Activated naive CD8-positive, alpha-beta T cell treated with anti-CD3 and anti-CD28 coated beads for 36 hours (primary cell): Measurements from ENCODE around the gene PLPP7. TPM values are rescaled to one million over a fixed set of nuclear protein-coding genes. Genes with fewer than 3 reads are reported as not detected.
"Not testable (repeated sequence)": the region's sequence is repeated elsewhere in the genome, so short reads cannot be mapped to it uniquely, and the experiment has no call there.

Experiments
- DNase-seq: peaks from one replicate; pipeline ENCODE4 v3.0.0; 2021
- H3K27ac Mint-ChIP-seq: one replicate; pipeline ENCODE4 v1.8.0; 2022; ENCODE audit warnings: mild to moderate bottlenecking, moderate library complexity, mixed read lengths
- H3K27me3 Mint-ChIP-seq: one replicate; pipeline ENCODE4 v1.8.0; 2022; ENCODE audit warnings: mild to moderate bottlenecking, mixed read lengths
- H3K36me3 Mint-ChIP-seq: one replicate; pipeline ENCODE4 v1.8.0; 2021; ENCODE audit warnings: mild to moderate bottlenecking, mixed read lengths
- H3K4me1 Mint-ChIP-seq: one replicate; pipeline ENCODE4 v1.8.0; 2021; ENCODE audit warnings: mixed read lengths
- H3K4me3 Mint-ChIP-seq: one replicate; pipeline ENCODE4 v1.8.0; 2022; ENCODE audit warnings: mild to moderate bottlenecking, moderate library complexity, mixed read lengths
- H3K9me3 Mint-ChIP-seq: one replicate; pipeline ENCODE4 v1.8.0; 2022; ENCODE audit warnings: mixed read lengths
- total RNA-seq, 2 experiments: library from RNA; stranded (reverse); gene quantifications; one replicate each; pipeline ENCODE4 v1.2.3, GENCODE V29; 2021

PLPP7 gene
- total RNA-seq, 2 experiments from 2014 or later, result 0.35 to 0.42 TPM

DNA sequence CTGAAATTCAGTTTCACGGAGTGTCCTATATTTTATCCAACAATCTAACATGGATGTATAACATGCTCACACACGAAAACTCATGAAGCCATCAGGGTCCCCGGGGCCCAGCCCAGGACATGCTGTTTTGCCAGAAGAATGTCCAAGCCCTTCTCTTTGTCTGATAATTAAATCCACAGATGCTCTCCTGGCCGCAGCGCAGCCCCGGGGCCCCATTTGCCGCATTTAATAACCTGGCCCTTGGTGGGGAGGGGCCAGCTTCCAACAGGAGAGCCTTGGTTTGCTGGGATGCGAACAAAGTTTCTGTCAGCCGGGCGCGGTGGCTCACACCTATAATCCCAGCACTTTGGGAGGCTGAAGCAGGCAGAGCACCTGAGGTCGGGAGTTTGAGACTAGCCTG is 30.0 kb downstream of the PLPP7 start:
- no peaks in the 10 kb centered on the region for H3K4me1 Mint-ChIP-seq
- no peak overlapping the region for H3K4me3 Mint-ChIP-seq
- no peak overlapping the region for H3K27ac Mint-ChIP-seq
- H3K9me3 Mint-ChIP-seq, result no peaks in the 10 kb centered on the region
- H3K36me3 Mint-ChIP-seq, result no peaks in the 10 kb centered on the region
- no peaks in the 10 kb centered on the region for H3K27me3 Mint-ChIP-seq
- DNase-seq, result no peak

GRCh38 chr9:131320031-131320685 is 30.6 kb downstream of the PLPP7 start:
- H3K27me3 Mint-ChIP-seq, result no peaks in the 10 kb centered on the region
- no peak overlapping the region for H3K27ac Mint-ChIP-seq
- no peak for DNase-seq

DNA sequence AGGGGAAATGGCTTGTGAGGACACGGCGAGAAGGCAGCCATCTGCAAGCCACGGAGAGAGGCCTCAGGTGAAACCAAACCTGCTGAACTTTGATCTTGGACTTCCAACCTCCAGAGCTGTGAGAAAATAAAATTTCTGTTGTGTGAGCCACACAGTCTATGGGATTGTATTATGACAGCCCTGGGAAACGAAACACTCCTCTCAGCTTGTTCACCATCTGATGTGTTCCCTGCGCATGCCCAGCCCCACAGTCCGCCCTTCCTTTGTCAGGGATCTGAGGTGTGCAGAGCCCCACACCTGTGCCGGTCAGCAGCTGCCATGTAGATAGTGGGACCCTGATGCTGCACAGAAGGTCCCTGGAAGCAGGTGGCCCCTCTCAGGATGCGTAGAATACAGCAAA is 34.1 kb downstream of the PLPP7 start:
- Mint-ChIP-seq H3K27ac (no peak overlapping the region), H3K27me3 (no peaks in the 10 kb centered on the region), H3K36me3 (no peaks in the 10 kb centered on the region), H3K9me3 (no peaks in the 10 kb centered on the region), H3K4me3 (no peak overlapping the region), H3K4me1 (no peaks in the 10 kb centered on the region)
- DNase-seq, result no peak

More at GRCh38 chr9:131320031-131320685, 30.6 kb downstream of the PLPP7 start:
- Mint-ChIP-seq H3K36me3 (no peaks in the 10 kb centered on the region), H3K4me1 (no peaks in the 10 kb centered on the region), H3K4me3 (no peak overlapping the region), H3K9me3 (no peaks in the 10 kb centered on the region)

DNA sequence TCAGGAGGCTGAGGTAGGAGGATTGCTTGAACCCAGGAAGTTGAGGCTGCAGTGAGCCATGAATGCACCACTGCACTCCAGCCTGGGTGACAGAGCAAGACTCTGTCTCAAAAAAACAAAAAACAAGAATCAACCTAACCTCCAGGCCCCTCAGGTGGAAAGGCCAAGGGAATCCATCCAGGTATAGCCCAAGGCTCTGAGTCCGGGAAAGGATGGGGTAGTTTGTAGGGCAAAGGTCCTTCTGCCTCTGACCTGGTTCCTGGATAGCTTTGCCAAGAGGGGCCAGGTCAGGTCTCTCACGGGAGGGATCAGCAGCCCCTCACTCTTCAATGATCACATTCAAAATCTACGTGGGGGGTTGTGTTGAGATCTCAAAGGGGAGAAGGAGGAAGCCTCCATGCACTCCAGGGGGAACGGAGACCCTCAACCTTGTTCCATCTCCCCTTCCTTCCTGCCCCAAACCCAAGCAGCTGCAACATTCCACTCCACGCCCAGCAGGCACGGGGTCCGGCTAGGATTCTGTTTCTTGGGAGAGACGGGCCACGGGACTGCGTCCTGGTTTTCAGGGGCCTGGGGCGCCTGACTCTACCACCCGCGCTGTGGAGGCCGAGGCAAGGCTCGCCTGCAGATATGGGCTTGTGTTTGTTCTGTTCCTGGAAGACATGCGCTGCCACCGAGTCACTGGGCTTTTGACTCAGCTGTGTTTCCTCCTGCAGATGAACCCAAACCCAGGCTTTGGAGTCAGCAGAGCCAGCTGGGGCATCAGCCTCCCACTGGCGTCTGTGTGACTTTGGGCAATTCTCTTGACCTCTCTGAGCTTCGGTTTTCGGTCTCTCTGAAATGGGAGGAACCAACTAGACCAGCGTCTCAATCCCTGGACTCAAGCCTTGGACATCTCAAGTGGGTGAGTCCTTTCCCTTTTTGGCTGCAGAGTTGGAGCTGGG is 35.5 kb downstream of the PLPP7 start:
- Mint-ChIP-seq H3K36me3 (no peaks in the 10 kb centered on the region), H3K4me3 (no peak overlapping the region), H3K27me3 (no peaks in the 10 kb centered on the region), H3K27ac (no peak overlapping the region), H3K4me1 (no peaks in the 10 kb centered on the region), H3K9me3 (no peaks in the 10 kb centered on the region)
- DNase-seq, result no peak

GRCh38 chr9:131329241-131329641 is 39.7 kb downstream of the PLPP7 start:
- Mint-ChIP-seq H3K9me3 (no peaks in the 10 kb centered on the region), H3K27ac (no peak overlapping the region)

DNA sequence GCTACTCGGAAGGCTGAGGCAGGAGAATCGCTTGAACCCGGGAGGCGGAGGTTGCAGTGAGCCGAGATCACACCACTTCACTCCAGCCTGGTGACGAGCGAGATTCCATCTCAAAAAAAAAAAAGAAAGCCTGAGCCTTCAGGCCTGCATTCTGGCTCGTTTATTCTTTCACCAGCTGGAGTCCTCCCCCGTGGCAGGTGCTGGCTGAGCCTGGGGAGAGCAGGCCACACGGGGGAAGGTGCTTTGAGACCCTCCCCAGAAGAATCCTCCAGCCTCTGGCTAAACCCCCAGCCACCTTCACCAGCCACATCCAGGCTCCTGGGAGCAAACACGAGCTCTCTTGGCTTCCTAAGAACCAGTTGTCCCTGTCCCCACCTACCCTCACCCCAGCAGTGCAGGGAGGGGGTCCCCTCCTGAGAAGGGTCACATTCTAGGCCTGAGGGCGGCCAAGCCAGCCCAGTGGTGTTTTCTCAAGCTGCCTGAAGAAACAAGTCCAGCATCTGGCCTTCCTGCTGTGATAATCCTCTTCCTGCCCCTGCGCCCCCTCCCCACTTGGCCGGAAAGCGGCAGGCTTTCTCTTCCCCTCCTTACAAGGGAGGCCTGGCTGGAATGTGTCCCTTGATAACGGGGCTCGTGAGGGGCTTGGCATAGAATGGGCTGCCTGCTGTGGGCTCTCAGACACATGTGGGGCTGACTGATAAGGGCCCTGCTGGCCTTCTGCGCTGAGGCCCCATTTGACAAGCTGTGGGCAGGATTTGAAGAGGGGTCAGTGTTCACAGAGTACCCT is 41.5 kb downstream of the PLPP7 start:
- H3K36me3 Mint-ChIP-seq, result no peaks in the 10 kb centered on the region
- peaks cover under 1% of the 10 kb centered on the region for H3K4me1 Mint-ChIP-seq
- no peak for DNase-seq
- no peaks in the 10 kb centered on the region for H3K9me3 Mint-ChIP-seq
- no peak overlapping the region for H3K27ac Mint-ChIP-seq
- no peaks in the 10 kb centered on the region for H3K27me3 Mint-ChIP-seq
- H3K4me3 Mint-ChIP-seq, result no peak overlapping the region

More at GRCh38 chr9:131329241-131329641, 39.7 kb downstream of the PLPP7 start:
- Mint-ChIP-seq H3K27me3 (no peaks in the 10 kb centered on the region), H3K36me3 (no peaks in the 10 kb centered on the region), H3K4me1 (no peaks in the 10 kb centered on the region), H3K4me3 (no peak overlapping the region)
- no peak for DNase-seq

DNA sequence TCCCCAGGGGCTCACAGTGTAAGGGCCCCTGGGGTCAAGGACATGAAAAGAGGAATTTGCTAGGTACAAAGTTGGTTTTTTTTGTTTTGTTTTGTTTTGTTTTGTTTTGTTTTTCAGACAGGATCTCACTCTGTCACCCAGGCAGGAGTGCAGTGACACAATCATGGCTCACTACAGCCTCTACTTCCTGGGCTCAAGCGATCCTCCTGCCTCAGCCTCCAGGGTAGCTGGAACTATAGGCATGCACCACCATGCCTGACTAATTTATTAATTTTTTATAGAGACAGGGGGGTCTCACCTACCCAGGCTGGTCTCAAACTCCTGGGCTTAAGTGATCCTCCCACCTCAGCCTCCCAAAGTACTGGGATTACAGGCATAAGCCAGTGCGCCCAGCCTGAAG is 42.5 kb downstream of the PLPP7 start:
- DNase-seq, H3K4me3 Mint-ChIP-seq, H3K4me1 Mint-ChIP-seq, H3K27me3 Mint-ChIP-seq, H3K36me3 Mint-ChIP-seq, H3K9me3 Mint-ChIP-seq, H3K27ac Mint-ChIP-seq: not testable (repeated sequence)

DNA sequence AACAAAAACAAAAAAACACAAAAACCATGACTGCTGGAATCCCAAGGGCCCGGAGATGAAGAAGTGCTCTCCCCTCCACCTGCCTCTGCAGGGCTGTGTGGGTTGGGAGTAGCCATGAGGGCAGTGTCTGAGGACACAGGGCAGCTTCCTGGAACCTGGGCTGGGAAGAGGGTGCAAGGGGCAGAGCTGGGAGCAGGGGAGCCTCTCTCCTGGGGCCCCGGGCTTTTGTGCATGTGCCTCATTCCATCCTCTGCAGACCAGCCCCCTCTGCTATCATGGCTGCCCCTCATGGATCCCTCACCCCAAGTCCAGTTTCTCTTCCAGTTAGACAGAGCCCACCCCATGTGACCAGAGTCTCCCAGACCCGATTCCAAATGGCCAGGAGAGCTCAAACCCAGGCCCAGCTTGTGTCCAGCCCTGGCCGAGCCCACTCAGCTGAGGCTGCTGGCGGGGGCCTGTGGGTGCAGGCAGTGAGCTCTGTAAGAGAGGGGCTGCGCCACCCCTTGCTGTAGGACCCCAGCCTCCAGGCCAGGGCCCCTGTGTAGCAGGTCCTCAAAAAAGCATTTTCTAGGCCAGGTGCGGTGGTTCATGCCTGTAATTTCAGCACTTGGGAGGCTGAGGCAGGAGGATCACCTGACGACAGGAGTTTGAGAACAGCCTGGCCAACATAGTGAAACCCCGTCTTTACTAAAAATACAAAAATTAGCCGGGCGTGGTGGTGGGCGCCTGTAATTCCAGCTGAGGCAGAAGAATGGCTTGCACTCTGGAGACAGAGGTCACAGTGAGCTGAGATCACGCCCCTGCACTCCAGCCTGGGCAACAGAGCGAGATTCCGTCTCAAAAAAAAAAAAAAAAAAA is 44.5 kb downstream of the PLPP7 start:
- Mint-ChIP-seq H3K27ac (no peak overlapping the region), H3K36me3 (no peaks in the 10 kb centered on the region)

GRCh38 chr9:131334629-131335367 is 45.3 kb downstream of the PLPP7 start:
- H3K4me1 Mint-ChIP-seq, result peaks cover 4% of the 10 kb centered on the region

More for the DNA sequence above, 44.5 kb downstream of the PLPP7 start:
- H3K27me3 Mint-ChIP-seq, result no peaks in the 10 kb centered on the region
- no peak overlapping the region for H3K4me3 Mint-ChIP-seq
- no peak for DNase-seq
- H3K9me3 Mint-ChIP-seq, result no peaks in the 10 kb centered on the region
- peaks cover 4% of the 10 kb centered on the region for H3K4me1 Mint-ChIP-seq

GRCh38 chr9:131335368-131335755 is 45.8 kb downstream of the PLPP7 start:
- H3K9me3 Mint-ChIP-seq, result no peaks in the 10 kb centered on the region
- H3K36me3 Mint-ChIP-seq, result no peaks in the 10 kb centered on the region
- no peaks in the 10 kb centered on the region for H3K27me3 Mint-ChIP-seq
- peaks cover 4% of the 10 kb centered on the region for H3K4me1 Mint-ChIP-seq
- H3K4me3 Mint-ChIP-seq, result no peak overlapping the region
- no peak for DNase-seq
- H3K27ac Mint-ChIP-seq, result no peak overlapping the region

More at GRCh38 chr9:131334629-131335367, 45.3 kb downstream of the PLPP7 start:
- no peak overlapping the region for H3K27ac Mint-ChIP-seq
- no peaks in the 10 kb centered on the region for H3K9me3 Mint-ChIP-seq
- no peak overlapping the region for H3K4me3 Mint-ChIP-seq
- no peak for DNase-seq
- no peaks in the 10 kb centered on the region for H3K27me3 Mint-ChIP-seq
- no peaks in the 10 kb centered on the region for H3K36me3 Mint-ChIP-seq

GRCh38 chr9:131337131-131337848 is 47.8 kb downstream of the PLPP7 start:
- Mint-ChIP-seq H3K9me3 (no peaks in the 10 kb centered on the region), H3K27ac (no peak overlapping the region), H3K27me3 (no peaks in the 10 kb centered on the region), H3K4me3 (no peak overlapping the region), H3K36me3 (no peaks in the 10 kb centered on the region), H3K4me1 (peaks cover 4% of the 10 kb centered on the region)
- no peak for DNase-seq

DNA sequence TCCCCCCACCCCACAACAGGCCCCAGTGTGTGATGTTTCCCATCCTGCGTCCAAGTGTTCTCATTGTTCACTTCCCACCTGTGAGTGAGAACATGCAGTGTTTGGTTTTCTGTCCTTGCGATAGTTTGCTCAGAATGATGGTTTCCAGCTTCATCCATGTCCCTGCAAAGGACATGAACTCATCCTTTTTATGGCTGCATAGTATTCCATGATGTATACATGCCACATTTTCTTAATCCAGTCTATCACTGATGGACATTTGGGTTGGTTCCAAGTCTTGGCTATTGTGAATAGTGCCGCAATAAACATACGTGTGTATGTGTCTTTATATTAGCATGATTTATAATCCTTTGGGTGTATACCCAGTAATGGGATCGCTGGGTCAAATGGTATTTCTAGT is 49.7 kb downstream of the PLPP7 start:
- not testable (repeated sequence) for H3K27ac Mint-ChIP-seq, DNase-seq, H3K27me3 Mint-ChIP-seq, H3K9me3 Mint-ChIP-seq, H3K4me1 Mint-ChIP-seq, H3K4me3 Mint-ChIP-seq, H3K36me3 Mint-ChIP-seq

- DNase-seq, H3K36me3 Mint-ChIP-seq, H3K9me3 Mint-ChIP-seq, H3K27me3 Mint-ChIP-seq, H3K27ac Mint-ChIP-seq, H3K4me3 Mint-ChIP-seq, H3K4me1 Mint-ChIP-seq: not testable (repeated sequence)
Measured at GRCh38 chr9:131344931-131345535, 55.5 kb downstream of the PLPP7 start.
